Sigmoid colon (tissue), 7 donors: Measurements from ENCODE around the gene KRTAP22-2. TPM values are rescaled to one million over a fixed set of nuclear protein-coding genes. Genes with fewer than 3 reads are reported as not detected.

Source experiments
- DNase-seq: peaks from one replicate; pipeline ENCODE4 v3.0.0-alpha.2; 2019
- H3K27ac ChIP-seq, 4 donors: fragments of 200-600 bp; sonication (generic); one replicate each; pipeline ENCODE4 v1.5.1; 2016 to 2019; ENCODE audit warnings: mild to moderate bottlenecking in 1 of 4
- H3K27me3 ChIP-seq, 3 donors: fragments of 200-600 bp; sonication (generic); one replicate each; pipeline ENCODE4 v1.5.1; 2019; ENCODE audit warnings: mild to moderate bottlenecking in 1 of 3
- H3K36me3 ChIP-seq, 4 donors: fragments of 200-600 bp; sonication (generic); one replicate each; pipeline ENCODE4 v1.5.1; 2016 to 2019
- H3K4me1 ChIP-seq, 4 donors: fragments of 200-600 bp; sonication (generic); one replicate each; pipeline ENCODE4 v1.5.1; 2017 to 2019
- H3K4me3 ChIP-seq, 4 donors: fragments of 200-600 bp; sonication (generic); one replicate each; pipeline ENCODE4 v1.5.1; 2017 to 2019; ENCODE audit warnings: mild to moderate bottlenecking in 2 of 4, moderate library complexity in 1 of 4
- H3K9me3 ChIP-seq, 4 donors: fragments of 200-600 bp in 3 of 4; sonication (generic) in 3 of 4; one replicate each; pipeline versions ENCODE4 v1.5.1 to v1.6.1; 2013 to 2019
- EP300 ChIP-seq, 4 donors: sonication (generic); formaldehyde crosslinking; IDR thresholded peaks; one replicate each; pipeline ENCODE4 v1.6.1; 2017; ENCODE audit warnings: antibody characterized with exemption in 4 of 4
- POLR2A ChIP-seq, 2 donors: fragments of 450-650 bp; IDR thresholded peaks; one replicate each; pipeline ENCODE4 v1.6.1; 2016; ENCODE audit warnings: antibody characterized with exemption in 2 of 2, mild to moderate bottlenecking in 2 of 2, moderate library complexity in 2 of 2
- POLR2AphosphoS5 ChIP-seq, 4 donors: sonication (generic); formaldehyde crosslinking; IDR thresholded peaks; one replicate each; pipeline ENCODE4 v1.6.1; 2017; ENCODE audit warnings: antibody characterized with exemption in 4 of 4
- WGBS, 2 donors: extraction: QIAGEN DNeasy Blood & Tissue Kit; methylation state at CpG; one replicate each; pipeline ENCODE4 v1.1.7; 2013; 5-methylcytosine and 5-hydroxymethylcytosine counted together
- intact Hi-C: fragments of 100-400 bp; cut with DNase I; formaldehyde crosslinking; loops from one replicate; pipeline ENCODE4 v1.15.1; 2023
- polyA plus RNA-seq, 3 donors: library from polyadenylated mRNA; stranded (reverse); fragments of 200-250 nt; gene quantifications; one replicate each; pipeline ENCODE4 v1.2.3, GENCODE V29; 2013
- total RNA-seq, 4 donors: library from RNA; depleted of rRNA; stranded (reverse); fragments of >200 nt; gene quantifications; one replicate each; pipeline ENCODE4 v1.1.0, GENCODE V29; 2016
- TF ChIP-seq, protein P1 (sequence below), 4 experiments: fragments of 450-650 bp in 3 of 4; fragments of 200-600 bp in 1 of 4; IDR thresholded peaks; one replicate each; pipeline ENCODE4 v1.5.1; 2016 to 2019; ENCODE audit warnings: antibody characterized with exemption in 4 of 4, mild to moderate bottlenecking in 3 of 4, moderate library complexity in 2 of 4
- donor health status: healthy with polysubstance abuse.
- donor health status: Bipolar disorder and iron deficiency.
- donor health status: healthy.

The KRTAP22-2 gene
- total and polyA plus RNA-seq, 7 donors, result not detected

GRCh38 chr21:30561957-30562356 is 28.2 kb downstream of the KRTAP22-2 start:
- no peaks in the 10 kb centered on the region for H3K4me1 ChIP-seq
- TF ChIP-seq EP300 (IDR thresholded peaks at IDR 0.05) (no peak), POLR2AphosphoS5 (IDR thresholded peaks at IDR 0.05) (no peak), POLR2A (IDR thresholded peaks at IDR 0.05) (no peak)
- TF ChIP-seq, protein P1, sequence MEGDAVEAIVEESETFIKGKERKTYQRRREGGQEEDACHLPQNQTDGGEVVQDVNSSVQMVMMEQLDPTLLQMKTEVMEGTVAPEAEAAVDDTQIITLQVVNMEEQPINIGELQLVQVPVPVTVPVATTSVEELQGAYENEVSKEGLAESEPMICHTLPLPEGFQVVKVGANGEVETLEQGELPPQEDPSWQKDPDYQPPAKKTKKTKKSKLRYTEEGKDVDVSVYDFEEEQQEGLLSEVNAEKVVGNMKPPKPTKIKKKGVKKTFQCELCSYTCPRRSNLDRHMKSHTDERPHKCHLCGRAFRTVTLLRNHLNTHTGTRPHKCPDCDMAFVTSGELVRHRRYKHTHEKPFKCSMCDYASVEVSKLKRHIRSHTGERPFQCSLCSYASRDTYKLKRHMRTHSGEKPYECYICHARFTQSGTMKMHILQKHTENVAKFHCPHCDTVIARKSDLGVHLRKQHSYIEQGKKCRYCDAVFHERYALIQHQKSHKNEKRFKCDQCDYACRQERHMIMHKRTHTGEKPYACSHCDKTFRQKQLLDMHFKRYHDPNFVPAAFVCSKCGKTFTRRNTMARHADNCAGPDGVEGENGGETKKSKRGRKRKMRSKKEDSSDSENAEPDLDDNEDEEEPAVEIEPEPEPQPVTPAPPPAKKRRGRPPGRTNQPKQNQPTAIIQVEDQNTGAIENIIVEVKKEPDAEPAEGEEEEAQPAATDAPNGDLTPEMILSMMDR (IDR thresholded peaks at IDR 0.05), result no peak
- WGBS, 2 donors, result 83 to 87% methylated on average over 2 of the region's 2 CpGs
- no peak overlapping the region for H3K4me3 ChIP-seq
- no peaks in the 10 kb centered on the region for H3K27me3 ChIP-seq
- H3K9me3 ChIP-seq, result peaks cover 0 to 2% (median 0%) of the 10 kb centered on the region in 4 donors
- no peaks in the 10 kb centered on the region for H3K36me3 ChIP-seq
- no peak overlapping the region for H3K27ac ChIP-seq
- DNase-seq, result no peak
- intact Hi-C loops, result no loop called here

- TF ChIP-seq POLR2A (IDR thresholded peaks at IDR 0.05) (no peak), POLR2AphosphoS5 (IDR thresholded peaks at IDR 0.05) (no peak), EP300 (IDR thresholded peaks at IDR 0.05) (no peak)
- TF ChIP-seq, protein P1 (IDR thresholded peaks at IDR 0.05), result no peak
- H3K4me3 ChIP-seq, result no peak within 1 kb of the TSS
These were observed 28.8 kb downstream of the KRTAP22-2 start, which contains the start of gene KRTAP19-7 for GRCh38 chr21:30561264-30561895. Gene KRTAP19-7 (minus strand): TSS chr21:30561314. CDS start chr21:30561289, 25 bp downstream.

GRCh38 chr21:30555095-30555494 is 35.1 kb downstream of the KRTAP22-2 start:
- TF ChIP-seq EP300 (IDR thresholded peaks at IDR 0.05) (no peak), POLR2A (IDR thresholded peaks at IDR 0.05) (no peak), POLR2AphosphoS5 (IDR thresholded peaks at IDR 0.05) (no peak)
- TF ChIP-seq, protein P1 (IDR thresholded peaks at IDR 0.05), result no peak
- Histone ChIP-seq H3K27ac (no peak overlapping the region), H3K4me3 (no peak overlapping the region), H3K36me3 (no peaks in the 10 kb centered on the region), H3K9me3 (peaks cover 0 to 5% (median 0%) of the 10 kb centered on the region in 4 donors), H3K4me1 (no peaks in the 10 kb centered on the region), H3K27me3 (no peaks in the 10 kb centered on the region)
- intact Hi-C loops, result no loop called here
- no peak for DNase-seq
- 57 to 89% methylated on average over 2 of the region's 2 CpGs for WGBS, 2 donors

More at GRCh38 chr21:30561264-30561895, 28.8 kb downstream of the KRTAP22-2 start, which contains the start of gene KRTAP19-7:
- intact Hi-C loops, result no loop called here
- no peak within 1 kb of the TSS for H3K27ac ChIP-seq
- no peaks in the 10 kb centered on the region for H3K27me3 ChIP-seq
- 65 to 74% methylated on average over 2 of the region's 2 CpGs for WGBS, 2 donors
- no peaks in the 10 kb centered on the region for H3K36me3 ChIP-seq
- H3K9me3 ChIP-seq, result peaks cover 0 to 2% (median 0%) of the 10 kb centered on the region in 4 donors
- no peaks in the 10 kb centered on the region for H3K4me1 ChIP-seq
- DNase-seq, result no peak

GRCh38 chr21:30552782-30553181 is 37.4 kb downstream of the KRTAP22-2 start:
- no peak overlapping the region for H3K4me3 ChIP-seq
- H3K9me3 ChIP-seq, result peaks cover 0 to 5% (median 0%) of the 10 kb centered on the region in 4 donors
- intact Hi-C loops, result no loop called here
- no peak overlapping the region for H3K27ac ChIP-seq
- no peaks in the 10 kb centered on the region for H3K36me3 ChIP-seq
- H3K4me1 ChIP-seq, result no peaks in the 10 kb centered on the region
- no peak for DNase-seq
- H3K27me3 ChIP-seq, result no peaks in the 10 kb centered on the region
- TF ChIP-seq POLR2AphosphoS5 (IDR thresholded peaks at IDR 0.05) (no peak), POLR2A (IDR thresholded peaks at IDR 0.05) (no peak), EP300 (IDR thresholded peaks at IDR 0.05) (no peak)
- TF ChIP-seq, protein P1 (IDR thresholded peaks at IDR 0.05), result no peak
- WGBS, 2 donors, result 23 to 54% methylated on average over 1 of the region's 1 CpG
